Esophagus muscularis mucosa (tissue), 4 donors: ENCODE data around the gene C1QTNF9. TPM values are rescaled to one million over a fixed set of nuclear protein-coding genes. Genes with fewer than 3 reads are reported as not detected.
A peak's percentile ranks its signal among the peaks of the same experiment; 100 is the strongest.
"Not testable (repeated sequence)": the region's sequence is repeated elsewhere in the genome, so short reads cannot be mapped to it uniquely, and the experiment has no call there.

Experiments
- DNase-seq: peaks from one replicate; pipeline ENCODE4 v3.0.0-alpha.2; 2017; ENCODE audit errors: extremely low spot score
- H3K27ac ChIP-seq, 4 donors: fragments of 200-600 bp; sonication (generic); replicated peaks in 1 of 4; 1 replicate in 3 of 4; 2 replicates in 1 of 4; pipeline ENCODE4 v1.5.1; 2016 to 2019; ENCODE audit warnings: mild to moderate bottlenecking in 1 of 4
- H3K27me3 ChIP-seq, 4 donors: fragments of 200-600 bp; sonication (generic); one replicate each; pipeline versions ENCODE4 v1.5.1 to v1.6.0; 2016 to 2019
- H3K36me3 ChIP-seq, 4 donors: fragments of 200-600 bp; sonication (generic); one replicate each; pipeline ENCODE4 v1.5.1; 2016 to 2019
- H3K4me1 ChIP-seq, 4 donors: fragments of 200-600 bp; sonication (generic); one replicate each; pipeline ENCODE4 v1.5.1; 2016 to 2019
- H3K4me3 ChIP-seq, 4 donors: fragments of 200-600 bp; sonication (generic); 1 replicate in 2 of 4; 2 replicates in 2 of 4; pipeline ENCODE4 v1.5.1; 2016 to 2019; ENCODE audit warnings: mild to moderate bottlenecking in 4 of 4, moderate library complexity in 1 of 4
- H3K9me3 ChIP-seq, 4 donors: fragments of 200-600 bp; sonication (generic); 1 replicate in 3 of 4; 2 replicates in 1 of 4; pipeline ENCODE4 v1.5.1; 2016 to 2019
- CTCF ChIP-seq, 3 experiments: fragments of 200-600 bp in 2 of 3; fragments of 450-650 bp in 1 of 3; sonication (generic) in 2 of 3; IDR thresholded peaks; one replicate each; pipeline ENCODE4 v1.5.1; 2017 to 2019; ENCODE audit warnings: antibody characterized with exemption in 3 of 3, mild to moderate bottlenecking in 2 of 3, moderate library complexity in 1 of 3
- EP300 ChIP-seq: sonication (generic); formaldehyde crosslinking; IDR thresholded peaks from one replicate; pipeline ENCODE4 v1.6.1; 2017; ENCODE audit warnings: antibody characterized with exemption
- POLR2A ChIP-seq: fragments of 450-650 bp; IDR thresholded peaks from one replicate; pipeline ENCODE4 v1.6.1; 2017; ENCODE audit warnings: antibody characterized with exemption, moderate library complexity, mild to moderate bottlenecking, low read depth
- POLR2AphosphoS5 ChIP-seq, 2 donors: sonication (generic); formaldehyde crosslinking; IDR thresholded peaks; one replicate each; pipeline ENCODE4 v1.6.1; 2017; ENCODE audit warnings: antibody characterized with exemption in 2 of 2
- WGBS: methylation state at CpG from one replicate; pipeline ENCODE4 v1.1.5; 2018; 5-methylcytosine and 5-hydroxymethylcytosine counted together
- intact Hi-C: fragments of 100-400 bp; cut with DNase I; formaldehyde crosslinking; loops from one replicate; pipeline ENCODE4 v1.15.1; 2023
- total RNA-seq, 4 donors: library from RNA; depleted of rRNA; stranded (reverse); fragments of >200 nt; gene quantifications; one replicate each; pipeline versions ENCODE4 v1.1.0 to v1.2.1, GENCODE V29; 2016

C1QTNF9 gene
- total RNA-seq, 4 donors from 2014 or later: 0.32 to 2.0 (median 0.91) TPM

- WGBS: 80% methylated on average over 5 of the region's 5 CpGs
- TF ChIP-seq CTCF (IDR thresholded peaks at IDR 0.05): no peak
- no peak for TF ChIP-seq POLR2AphosphoS5 (IDR thresholded peaks at IDR 0.05)
- no peak for TF ChIP-seq POLR2A
- TF ChIP-seq EP300: no peak
- intact Hi-C loops: loop anchor here (5.0 kb wide), 1 partner anchor 431 kb away; no protein-coding TSS in a partner anchor
Observed at GRCh38 chr13:24323739-24324075, 14.3 kb downstream of the C1QTNF9 start.

GRCh38 chr13:24327598-24327997, 18.2 kb downstream of the C1QTNF9 start:
- WGBS: 86% methylated on average over 23 of the region's 23 CpGs
- H3K9me3 ChIP-seq, H3K27ac ChIP-seq, DNase-seq, H3K4me3 ChIP-seq, H3K4me1 ChIP-seq, H3K36me3 ChIP-seq, intact Hi-C loops: not testable (repeated sequence)
- peaks cover 0 to 31% (median 0%) of the 10 kb centered on the region in 4 donors for H3K27me3 ChIP-seq

More at GRCh38 chr13:24323739-24324075, 14.3 kb downstream of the C1QTNF9 start:
- H3K27ac ChIP-seq: no peak overlapping the region
- H3K9me3 ChIP-seq: no peaks in the 10 kb centered on the region
- H3K4me3 ChIP-seq: no peak overlapping the region
- peaks cover 0 to 31% (median 0%) of the 10 kb centered on the region in 4 donors for H3K27me3 ChIP-seq
- H3K36me3 ChIP-seq: no peaks in the 10 kb centered on the region
- DNase-seq: peak; percentile 37
- H3K4me1 ChIP-seq: no peaks in the 10 kb centered on the region

GRCh38 chr13:24328145-24328544, 18.8 kb downstream of the C1QTNF9 start:
- TF ChIP-seq POLR2A: no peak
- no peak for TF ChIP-seq EP300
- no peak for TF ChIP-seq CTCF (IDR thresholded peaks at IDR 0.05)
- Histone ChIP-seq H3K27ac (no peak overlapping the region), H3K27me3 (peaks cover 0 to 26% (median 0%) of the 10 kb centered on the region in 4 donors), H3K4me1 (no peaks in the 10 kb centered on the region), H3K36me3 (no peaks in the 10 kb centered on the region), H3K9me3 (no peaks in the 10 kb centered on the region), H3K4me3 (peak overlapping the region in 2 of 4 donors; percentile 24 to 27)
- peak; percentile 60 for DNase-seq
- intact Hi-C loops: no loop called here
- 21% methylated on average over 9 of the region's 38 CpGs for WGBS

GRCh38 chr13:24338721-24339120, 29.3 kb downstream of the C1QTNF9 start:
- H3K4me3 ChIP-seq: no peak overlapping the region
- no peaks in the 10 kb centered on the region for H3K36me3 ChIP-seq
- H3K9me3 ChIP-seq: no peaks in the 10 kb centered on the region
- no peak overlapping the region for H3K27ac ChIP-seq
- peaks cover 0 to 21% (median 0%) of the 10 kb centered on the region in 4 donors for H3K27me3 ChIP-seq
- H3K4me1 ChIP-seq: no peaks in the 10 kb centered on the region
- TF ChIP-seq CTCF (IDR thresholded peaks at IDR 0.05) (no peak), POLR2A (no peak), POLR2AphosphoS5 (IDR thresholded peaks at IDR 0.05) (no peak), EP300 (no peak)
- WGBS: 95% methylated on average over 26 of the region's 36 CpGs
- intact Hi-C loops: no loop called here
- DNase-seq: no peak

GRCh38 chr13:24339937-24340607, 30.7 kb downstream of the C1QTNF9 start:
- peak; percentile 39 for DNase-seq
- H3K36me3 ChIP-seq: no peaks in the 10 kb centered on the region
- H3K9me3 ChIP-seq: no peaks in the 10 kb centered on the region
- no peak for TF ChIP-seq EP300
- TF ChIP-seq CTCF (IDR thresholded peaks at IDR 0.05): no peak
- no peak for TF ChIP-seq POLR2A
- no peak for TF ChIP-seq POLR2AphosphoS5 (IDR thresholded peaks at IDR 0.05)
- no peak overlapping the region for H3K4me3 ChIP-seq
- 83% methylated on average over 34 of the region's 35 CpGs for WGBS
- H3K4me1 ChIP-seq: no peaks in the 10 kb centered on the region
- intact Hi-C loops: no loop called here
- peaks cover 0 to 21% (median 0%) of the 10 kb centered on the region in 4 donors for H3K27me3 ChIP-seq
- H3K27ac ChIP-seq: no peak overlapping the region
